NCI-H748 (cell line): ENCODE measurements around the gene ZDHHC19.
"Not testable (repeated sequence)": the region's sequence is repeated elsewhere in the genome, so short reads cannot be mapped to it uniquely, and the experiment has no call there.

Experiments
- DNase-seq: peaks from one replicate; lab custom pipeline; 2025; ENCODE audit not compliant: unreplicated experiment; lab: John Stamatoyannopoulos, UW

ZDHHC19 gene, protein sequence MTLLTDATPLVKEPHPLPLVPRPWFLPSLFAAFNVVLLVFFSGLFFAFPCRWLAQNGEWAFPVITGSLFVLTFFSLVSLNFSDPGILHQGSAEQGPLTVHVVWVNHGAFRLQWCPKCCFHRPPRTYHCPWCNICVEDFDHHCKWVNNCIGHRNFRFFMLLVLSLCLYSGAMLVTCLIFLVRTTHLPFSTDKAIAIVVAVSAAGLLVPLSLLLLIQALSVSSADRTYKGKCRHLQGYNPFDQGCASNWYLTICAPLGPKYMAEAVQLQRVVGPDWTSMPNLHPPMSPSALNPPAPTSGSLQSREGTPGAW

GRCh38 chr3:196210673-196211556, at the start of gene ZDHHC19:
Gene ZDHHC19, minus strand, starts transcription at chr3:196211400. Its CDS starts 85 bp downstream, at chr3:196211315.
- no peak for DNase-seq

DNA sequence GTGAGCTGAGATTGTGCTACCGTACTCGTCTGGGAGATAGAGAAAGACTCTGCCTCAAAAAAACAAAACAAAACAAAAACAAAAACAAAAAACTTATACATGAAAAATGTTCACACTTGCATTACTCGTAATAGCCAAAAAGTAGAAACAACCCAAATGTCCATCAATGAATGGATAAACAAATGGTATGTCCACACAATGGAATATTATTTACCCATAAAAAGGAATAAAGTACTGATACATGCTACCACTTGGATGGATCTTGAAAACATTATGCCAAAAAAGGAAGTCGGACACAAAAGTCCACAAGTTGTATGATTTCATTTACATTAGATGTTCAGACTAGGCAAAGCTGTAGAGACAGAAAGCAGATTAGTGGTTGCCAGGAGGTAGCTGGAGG, 49.6 kb upstream of the ZDHHC19 start:
- DNase-seq = no peak

DNA sequence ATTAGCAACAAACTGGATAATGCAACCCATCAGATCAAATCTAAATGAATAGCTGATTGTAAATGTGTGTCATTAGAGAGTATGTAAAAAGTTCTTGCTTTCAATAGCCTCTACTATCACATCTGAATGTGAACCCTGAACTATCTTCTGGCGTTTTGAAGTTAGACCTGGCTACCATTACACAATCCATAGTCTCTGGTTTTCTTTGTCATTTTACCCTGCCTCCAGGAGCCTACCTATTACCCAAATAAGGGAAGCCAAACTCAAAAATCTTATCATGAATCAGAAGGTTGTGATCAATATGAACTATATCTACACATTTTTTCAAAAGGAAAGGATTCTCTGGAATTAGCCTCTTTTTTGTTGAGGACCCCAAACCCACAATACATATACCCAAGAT, 44.6 kb upstream of the ZDHHC19 start:
- DNase-seq = no peak

DNA sequence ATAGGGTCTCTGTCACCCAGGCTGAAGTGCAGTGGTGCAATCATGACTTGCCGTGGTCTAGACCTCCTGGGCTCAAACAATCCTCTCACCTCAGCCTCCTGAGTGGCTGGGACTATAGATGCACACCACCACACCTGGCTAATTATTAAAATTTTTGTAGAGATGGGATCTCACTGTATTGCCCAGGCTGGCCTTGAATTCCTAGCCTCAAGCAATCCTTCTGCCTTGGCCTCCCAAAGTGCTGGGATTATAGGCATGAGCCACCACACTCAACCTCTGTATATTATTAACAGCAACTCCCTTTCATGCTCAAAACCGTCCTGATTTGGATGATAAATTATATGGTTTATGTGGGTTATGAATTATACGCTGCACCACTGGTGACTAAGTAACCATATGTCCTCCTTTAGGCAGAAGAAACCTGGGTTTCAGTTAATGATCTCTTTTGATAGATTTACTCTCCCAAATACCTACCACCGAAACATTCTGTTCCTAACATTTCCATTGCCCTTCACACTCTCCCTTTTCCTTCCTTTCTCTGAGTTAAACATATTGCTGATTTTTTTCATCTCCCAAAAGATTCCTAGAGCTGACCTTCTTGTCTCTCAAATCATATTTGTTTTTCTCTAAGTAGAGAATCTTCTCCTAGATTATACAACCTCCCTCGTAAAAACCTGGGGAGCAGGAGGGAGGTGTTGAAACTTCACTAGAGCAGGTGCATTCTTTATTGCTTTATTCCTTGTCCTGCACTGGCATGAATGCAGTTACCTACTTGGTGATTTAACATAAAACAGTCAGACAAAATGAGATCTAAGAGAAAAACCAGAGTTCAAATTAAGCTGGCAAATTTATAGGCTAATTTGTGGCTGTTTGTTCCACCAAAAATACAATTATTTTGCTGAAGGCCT, 43.4 kb upstream of the ZDHHC19 start:
- DNase-seq = no peak

DNA sequence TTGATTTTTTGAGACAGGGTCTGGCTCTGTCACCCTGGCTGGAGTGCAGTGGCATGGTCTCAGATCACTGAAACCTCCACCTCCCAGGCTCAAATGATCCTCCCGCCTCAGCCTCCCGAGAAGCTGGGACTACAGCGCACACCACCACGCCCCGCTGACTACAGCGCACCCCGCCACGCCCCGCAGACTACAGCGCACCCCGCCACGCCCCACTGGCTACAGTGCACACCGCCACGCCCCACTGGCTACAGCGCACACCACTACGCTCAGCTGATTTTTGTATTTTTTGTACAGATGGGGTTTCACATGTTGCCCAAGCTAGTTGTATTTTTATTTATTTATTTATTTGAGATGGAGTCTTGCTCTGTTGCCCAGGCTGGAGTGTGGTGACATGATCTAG, 40.7 kb upstream of the ZDHHC19 start:
- no peak for DNase-seq

DNA sequence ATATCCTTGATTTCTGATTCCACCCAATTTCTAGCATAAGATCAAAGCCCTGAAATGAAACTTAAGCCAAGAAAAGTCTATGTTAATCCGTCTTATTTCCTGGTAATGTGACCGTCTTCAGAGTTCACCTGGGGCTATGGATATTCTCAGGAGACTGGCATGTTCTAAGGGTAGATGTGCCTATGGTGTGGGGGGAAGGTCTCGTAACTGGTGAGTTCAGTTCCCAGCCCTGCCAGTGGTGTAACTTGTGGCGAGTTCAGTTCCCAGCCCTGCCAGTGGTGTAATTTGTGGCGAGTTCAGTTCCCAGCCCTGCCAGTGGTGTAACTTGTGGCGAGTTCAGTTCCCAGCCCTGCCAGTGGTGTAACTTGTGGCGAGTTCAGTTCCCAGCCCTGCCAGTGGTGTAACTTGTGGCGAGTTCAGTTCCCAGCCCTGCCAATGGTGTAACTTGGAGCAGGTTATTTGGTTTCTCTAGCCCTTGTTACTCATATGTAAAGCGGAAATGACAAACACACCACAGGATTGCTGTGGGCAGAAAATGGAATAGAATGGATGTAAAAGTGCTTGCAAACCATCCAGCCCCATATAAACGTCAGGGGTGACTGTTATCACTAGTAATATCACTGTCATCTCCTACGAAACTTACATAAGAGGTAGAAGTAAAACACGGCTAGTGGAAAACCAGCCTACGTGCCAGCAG, 35.6 kb upstream of the ZDHHC19 start:
- no peak for DNase-seq

- DNase-seq = not testable (repeated sequence)
These were observed 33.0 kb upstream of the ZDHHC19 start for GRCh38 chr3:196244166-196244565.

DNA sequence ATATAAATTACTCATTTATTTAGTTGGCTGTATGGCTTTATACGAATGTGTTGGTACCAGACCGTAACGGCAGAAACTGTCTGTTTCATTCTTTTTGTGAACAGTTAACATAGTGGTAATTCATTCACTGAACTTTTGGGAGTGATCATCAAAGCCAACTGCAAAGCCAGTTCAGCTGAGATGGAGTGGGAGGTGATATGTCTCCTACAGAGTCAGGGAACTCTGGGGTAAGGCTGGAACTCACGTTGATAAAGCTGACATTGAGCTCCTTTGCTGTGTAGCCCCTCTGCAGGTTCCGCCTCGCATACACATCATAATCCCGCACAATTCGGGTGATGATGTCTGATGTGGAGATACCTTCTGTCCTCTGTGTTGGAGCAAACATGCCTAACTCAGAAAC, 30.5 kb upstream of the ZDHHC19 start:
- no peak for DNase-seq

GRCh38 chr3:196240424-196240823, 29.2 kb upstream of the ZDHHC19 start:
- no peak for DNase-seq

DNA sequence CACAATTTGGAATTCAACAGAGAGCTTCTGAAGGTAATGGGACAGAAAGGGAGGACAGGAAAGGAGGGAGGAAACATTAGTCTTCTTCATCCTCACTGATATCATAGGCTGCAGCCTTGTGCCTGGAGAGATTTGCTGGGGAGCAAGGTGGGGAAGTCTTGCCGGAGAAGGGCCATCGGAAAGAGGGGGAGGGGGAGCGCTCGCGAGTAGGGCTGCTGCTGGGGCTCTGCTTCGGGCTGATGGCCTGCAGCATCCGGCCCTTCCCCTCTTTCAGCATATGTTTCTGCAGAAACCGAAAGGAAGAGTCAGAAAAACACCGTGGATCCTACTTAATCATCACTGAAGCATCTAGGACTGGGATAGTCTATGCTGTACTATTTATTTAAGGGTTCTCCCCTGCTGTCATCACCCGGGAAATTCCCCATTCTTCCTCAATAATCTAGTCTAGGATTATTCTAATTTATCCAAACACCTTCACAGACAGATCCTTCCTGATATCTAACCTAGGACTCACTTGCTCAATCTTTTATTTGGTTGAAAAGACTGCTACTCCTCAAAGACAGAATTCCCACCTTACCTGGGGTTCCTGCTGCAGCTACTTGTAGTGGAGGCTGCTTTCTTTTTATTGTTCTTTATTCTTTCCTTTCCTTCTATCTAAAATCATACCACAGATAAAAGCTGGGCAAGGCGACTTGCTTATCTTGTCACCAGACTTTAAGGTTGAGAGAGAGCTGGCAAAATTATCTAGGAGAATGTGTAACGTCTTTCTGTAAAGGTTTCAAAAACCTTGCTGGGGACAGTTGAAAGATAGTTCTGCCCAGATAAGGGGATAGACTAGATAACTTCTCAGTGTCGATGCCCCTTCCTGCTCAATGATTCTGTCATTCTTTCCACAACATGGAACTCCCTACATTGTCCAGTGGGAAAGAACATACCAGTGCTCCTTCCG, 27.7 kb upstream of the ZDHHC19 start:
- no peak for DNase-seq

- DNase-seq = no peak
These were observed 26.0 kb upstream of the ZDHHC19 start for GRCh38 chr3:196237203-196237602.

DNA sequence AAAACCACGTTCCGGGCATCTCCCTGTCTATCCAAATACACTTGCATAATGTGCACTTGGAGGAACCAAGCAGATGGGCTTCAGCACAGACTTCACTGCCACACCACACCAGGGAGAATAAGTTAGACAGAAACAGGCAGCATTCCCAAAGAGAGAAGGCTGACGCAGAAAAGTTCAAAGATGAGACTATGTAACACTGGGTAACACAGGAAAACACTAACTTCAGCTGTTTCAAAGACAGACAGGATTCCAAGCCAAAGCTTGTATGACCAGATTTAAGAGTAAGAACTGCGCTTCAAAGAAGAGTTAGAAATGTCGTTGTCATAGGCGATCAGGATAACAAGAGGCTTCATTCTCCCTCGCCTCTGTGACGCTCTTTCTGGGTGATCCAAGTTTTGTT, 25.0 kb upstream of the ZDHHC19 start:
- DNase-seq = no peak

DNA sequence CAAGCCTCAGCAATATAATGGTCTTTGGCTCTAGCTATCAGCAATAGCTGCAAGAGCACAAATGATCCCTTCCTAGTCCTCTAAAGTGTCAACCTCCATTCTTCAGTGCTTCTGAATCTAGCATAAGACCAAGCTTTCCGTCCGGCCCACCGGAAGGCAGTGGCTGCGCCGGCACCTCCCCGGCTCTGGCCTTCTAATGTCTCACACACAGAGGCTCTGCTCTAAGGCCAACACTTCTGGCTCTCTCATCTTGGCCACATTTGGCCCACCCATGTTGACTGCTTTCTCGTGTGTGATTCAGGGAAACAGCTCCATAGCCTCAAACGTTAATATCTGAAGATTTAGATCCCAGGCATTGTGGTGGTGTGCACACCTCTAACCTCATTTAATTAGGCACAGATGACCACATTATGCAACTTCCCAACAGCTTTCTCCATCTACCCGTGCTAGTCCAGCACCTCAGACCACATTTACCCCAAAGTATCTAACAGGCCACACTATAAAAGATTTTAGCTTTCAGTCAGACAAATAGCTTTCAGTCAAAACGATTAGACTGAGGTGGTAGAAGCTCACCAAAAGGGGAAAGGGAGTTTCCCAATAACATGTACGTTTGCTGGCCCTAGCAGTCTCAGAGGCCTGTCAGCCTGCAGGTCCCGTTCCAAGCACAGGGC, 24.4 kb upstream of the ZDHHC19 start:
- no peak for DNase-seq

DNA sequence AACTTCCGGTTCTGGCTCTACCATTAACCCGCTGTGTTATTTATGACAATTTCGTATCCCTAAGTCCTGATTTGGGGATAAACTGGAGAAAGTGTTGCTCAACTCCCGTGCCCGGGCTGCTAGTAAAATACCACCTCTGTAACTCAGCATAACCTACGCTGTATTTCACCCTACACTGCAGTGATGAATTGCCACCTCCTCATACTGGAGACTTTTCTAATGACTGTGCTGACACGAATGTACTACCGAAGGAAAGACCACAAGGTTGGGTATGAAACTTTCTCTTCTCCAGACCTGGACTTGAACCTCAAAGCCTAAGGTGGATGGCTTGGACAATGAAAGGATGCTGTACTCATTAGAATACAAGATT, 21.7 kb upstream of the ZDHHC19 start:
- DNase-seq = no peak

GRCh38 chr3:196232154-196232881, 21.1 kb upstream of the ZDHHC19 start:
- DNase-seq = no peak

- no peak for DNase-seq
These were observed 16.7 kb upstream of the ZDHHC19 start for GRCh38 chr3:196227629-196228493.

- no peak for DNase-seq
These were observed 15.9 kb upstream of the ZDHHC19 start for GRCh38 chr3:196227121-196227561.
